Osteoblast (primary cell): Measurements from ENCODE around the gene TNFRSF19. TPM values are rescaled to one million over a fixed set of nuclear protein-coding genes. Genes with fewer than 3 reads are reported as not detected.

Experiments
- DNase-seq: peaks from one replicate; pipeline ENCODE4 v3.0.0; 2011; ENCODE audit warnings: low spot score, mixed read lengths; ENCODE audit not compliant: insufficient read length; ENCODE audit errors: missing footprints
- H2AFZ ChIP-seq: 2 replicates; pipeline ENCODE4 v1.6.0; 2011; ENCODE audit warnings: mild to moderate bottlenecking, low read length
- H3K27ac ChIP-seq: 2 replicates; pipeline ENCODE4 v1.5.1; 2011; ENCODE audit warnings: mild to moderate bottlenecking, low read depth, low read length, moderate library complexity
- H3K27me3 ChIP-seq: 2 replicates; pipeline ENCODE4 v1.6.0; 2012; ENCODE audit warnings: mild to moderate bottlenecking, control low read depth, inconsistent platforms, low read length, moderate library complexity; ENCODE audit not compliant: insufficient read depth
- H3K36me3 ChIP-seq: 2 replicates; pipeline ENCODE4 v1.5.1; 2011; ENCODE audit warnings: mild to moderate bottlenecking, low read length, control low read depth, moderate library complexity; ENCODE audit not compliant: insufficient read depth
- H3K4me1 ChIP-seq: 2 replicates; pipeline ENCODE4 v1.5.1; 2011; ENCODE audit warnings: mild to moderate bottlenecking, low read length, control low read depth, moderate library complexity; ENCODE audit not compliant: insufficient read depth
- H3K4me2 ChIP-seq: 2 replicates; pipeline ENCODE4 v1.6.0; 2011; ENCODE audit warnings: mild to moderate bottlenecking, low read length; ENCODE audit not compliant: insufficient read depth
- H3K4me3 ChIP-seq: fragments of 200-600 bp; sonication (generic); 3 replicates; pipeline ENCODE4 v1.5.1; 2012; ENCODE audit warnings: mild to moderate bottlenecking, low read length, inconsistent platforms; ENCODE audit not compliant: insufficient read depth
- H3K79me2 ChIP-seq: 2 replicates; pipeline ENCODE4 v1.6.0; 2012; ENCODE audit warnings: mild to moderate bottlenecking, low read length, control low read depth, inconsistent platforms; ENCODE audit not compliant: insufficient read depth
- H3K9me3 ChIP-seq: 2 replicates; pipeline ENCODE4 v1.5.1; 2011; ENCODE audit warnings: low read depth, low read length, control low read depth
- H4K20me1 ChIP-seq: 2 replicates; pipeline ENCODE4 v1.6.0; 2012; ENCODE audit warnings: mild to moderate bottlenecking, low read length, control low read depth; ENCODE audit not compliant: insufficient read depth
- CTCF ChIP-seq: IDR thresholded peaks from 2 replicates; pipeline ENCODE4 v1.5.1; 2011; ENCODE audit warnings: mild to moderate bottlenecking, low read depth, low read length, moderate library complexity; ENCODE audit errors: extremely low read depth
- total RNA-seq: library from RNA; depleted of rRNA; stranded (reverse); fragments of >200 nt; gene quantifications from 2 replicates; pipeline ENCODE4 v1.2.3, GENCODE V29; 2012

The TNFRSF19 gene
- total RNA-seq, 1 donor = 73.8 TPM

GRCh38 chr13:23703246-23703860, 133.1 kb downstream of the TNFRSF19 start:
- no peak overlapping the region for H3K4me2 ChIP-seq
- H3K27me3 ChIP-seq = no peaks in the 10 kb centered on the region
- peak; percentile 76 for DNase-seq
- peak overlapping the region; percentile 68 for H3K27ac ChIP-seq
- no peaks in the 10 kb centered on the region for H3K9me3 ChIP-seq
- H3K4me3 ChIP-seq = no peak overlapping the region
- peaks cover 56% of the 10 kb centered on the region for H3K4me1 ChIP-seq
- H3K36me3 ChIP-seq = no peaks in the 10 kb centered on the region
- H2AFZ ChIP-seq = no peak overlapping the region
- TF ChIP-seq CTCF = no peak
- no peaks in the 10 kb centered on the region for H3K79me2 ChIP-seq
- H4K20me1 ChIP-seq = no peaks in the 10 kb centered on the region

- Histone ChIP-seq H3K4me1 (peaks cover 48% of the 10 kb centered on the region), H3K27me3 (no peaks in the 10 kb centered on the region), H4K20me1 (no peaks in the 10 kb centered on the region), H3K9me3 (no peaks in the 10 kb centered on the region), H2AFZ (peak overlapping the region; percentile 7), H3K27ac (no peak overlapping the region), H3K79me2 (no peaks in the 10 kb centered on the region), H3K4me2 (no peak overlapping the region), H3K4me3 (no peak overlapping the region), H3K36me3 (no peaks in the 10 kb centered on the region)
- DNase-seq = peak; percentile 81
- no peak for TF ChIP-seq CTCF
Measured at GRCh38 chr13:23705583-23705982, 135.4 kb downstream of the TNFRSF19 start.

- Histone ChIP-seq H3K27me3 (no peaks in the 10 kb centered on the region), H3K36me3 (no peaks in the 10 kb centered on the region), H3K9me3 (no peaks in the 10 kb centered on the region), H3K4me3 (no peak overlapping the region), H3K27ac (no peak overlapping the region), H4K20me1 (no peaks in the 10 kb centered on the region), H3K4me1 (peaks cover 29% of the 10 kb centered on the region), H2AFZ (no peak overlapping the region), H3K4me2 (no peak overlapping the region), H3K79me2 (no peaks in the 10 kb centered on the region)
- no peak for DNase-seq
- TF ChIP-seq CTCF = peak; percentile 55
Measured at GRCh38 chr13:23707674-23708073, 137.5 kb downstream of the TNFRSF19 start.

- TF ChIP-seq CTCF = peak; percentile 46
- H3K27ac ChIP-seq = no peak overlapping the region
- DNase-seq = peak; percentile 77
Measured at GRCh38 chr13:23709536-23709935, 139.3 kb downstream of the TNFRSF19 start.

More at GRCh38 chr13:23709536-23709935, 139.3 kb downstream of the TNFRSF19 start:
- Histone ChIP-seq H3K27me3 (no peaks in the 10 kb centered on the region), H4K20me1 (no peaks in the 10 kb centered on the region), H3K4me3 (no peak overlapping the region), H3K79me2 (no peaks in the 10 kb centered on the region), H3K4me1 (peaks cover 16% of the 10 kb centered on the region), H3K4me2 (no peak overlapping the region), H3K36me3 (no peaks in the 10 kb centered on the region), H3K9me3 (no peaks in the 10 kb centered on the region), H2AFZ (no peak overlapping the region)
